ENCODE data around the gene USP48.

- TF ChIP-seq CTCF (IDR thresholded peaks at IDR 0.05) (no peak), POLR2A (IDR thresholded peaks at IDR 0.05) (no peak)
Measured at GRCh38 chr1:21706151-21706835, 76.7 kb downstream of the USP48 start.

All from esophagus squamous epithelium (tissue), 4 donors.